NCI-H2081 (cell line): ENCODE results near the gene JPH3.

ENCODE experiments used
- DNase-seq, 2 experiments: peaks; one replicate each; lab custom pipeline; 2025; lab: John Stamatoyannopoulos, UW

Gene JPH3

DNA sequence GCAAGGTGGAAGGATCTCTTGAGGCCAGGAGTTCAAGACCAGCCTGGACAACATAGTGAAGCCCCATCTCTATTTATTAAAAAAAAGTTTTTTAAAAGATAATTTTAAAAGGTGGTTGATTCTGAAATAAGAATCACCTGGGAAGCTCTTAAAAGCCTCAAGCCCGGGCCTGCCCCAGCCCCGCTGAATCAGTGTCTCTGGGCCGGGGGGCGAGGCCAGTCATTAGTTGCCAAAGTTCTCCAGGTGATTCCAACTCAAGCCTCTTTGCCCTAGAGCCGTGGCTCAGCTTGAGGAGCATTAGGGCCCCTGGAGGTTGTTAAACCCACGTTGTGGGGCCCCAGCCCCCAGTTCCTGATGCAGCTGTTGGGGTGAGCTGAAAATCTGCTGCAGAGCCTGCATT lies 24.6 kb downstream of the JPH3 start:
- DNase-seq = no peak

DNA sequence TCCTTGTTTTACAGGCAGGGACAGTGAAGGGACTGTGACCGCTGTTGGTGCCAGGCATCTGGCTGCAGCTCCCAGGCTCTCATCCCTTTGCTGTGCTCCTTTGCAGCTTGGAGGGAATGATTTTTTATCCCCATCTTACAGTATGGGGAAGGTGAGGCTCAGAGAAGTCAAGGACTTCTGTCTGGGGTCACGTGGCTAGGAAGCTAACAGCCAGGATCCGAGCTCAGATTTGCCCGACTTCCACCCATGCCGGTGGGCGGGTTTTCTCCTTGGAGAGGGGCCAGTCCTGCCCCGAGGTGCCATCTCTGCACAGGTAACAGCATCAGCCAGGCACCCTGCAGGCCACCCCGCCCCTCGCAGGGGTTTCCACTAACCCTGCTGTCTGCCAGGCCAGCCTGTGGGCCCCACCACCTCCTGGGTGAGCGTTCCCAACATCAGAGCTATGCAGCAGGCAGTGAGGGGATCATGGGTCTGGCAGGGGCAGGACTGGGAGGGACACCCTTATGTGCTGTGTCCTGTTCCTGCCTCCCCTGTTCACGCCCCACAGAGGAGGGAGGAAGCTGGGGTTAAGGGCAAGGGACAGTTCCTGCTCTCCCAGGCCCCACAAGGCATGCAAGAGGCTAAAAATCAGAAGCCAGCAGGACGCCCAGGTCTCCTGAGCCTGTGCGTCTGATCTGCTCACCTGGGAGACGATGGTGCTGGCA lies 25.4 kb downstream of the JPH3 start:
- DNase-seq = no peak

GRCh38 chr16:87628246-87628923 lies 26.1 kb downstream of the JPH3 start:
- DNase-seq = no peak

GRCh38 chr16:87628940-87629339 lies 26.6 kb downstream of the JPH3 start:
- DNase-seq = no peak

- no peak for DNase-seq
These were observed 28.8 kb downstream of the JPH3 start for GRCh38 chr16:87631067-87631466.

GRCh38 chr16:87634411-87634810 lies 32.1 kb downstream of the JPH3 start:
- DNase-seq = no peak

DNA sequence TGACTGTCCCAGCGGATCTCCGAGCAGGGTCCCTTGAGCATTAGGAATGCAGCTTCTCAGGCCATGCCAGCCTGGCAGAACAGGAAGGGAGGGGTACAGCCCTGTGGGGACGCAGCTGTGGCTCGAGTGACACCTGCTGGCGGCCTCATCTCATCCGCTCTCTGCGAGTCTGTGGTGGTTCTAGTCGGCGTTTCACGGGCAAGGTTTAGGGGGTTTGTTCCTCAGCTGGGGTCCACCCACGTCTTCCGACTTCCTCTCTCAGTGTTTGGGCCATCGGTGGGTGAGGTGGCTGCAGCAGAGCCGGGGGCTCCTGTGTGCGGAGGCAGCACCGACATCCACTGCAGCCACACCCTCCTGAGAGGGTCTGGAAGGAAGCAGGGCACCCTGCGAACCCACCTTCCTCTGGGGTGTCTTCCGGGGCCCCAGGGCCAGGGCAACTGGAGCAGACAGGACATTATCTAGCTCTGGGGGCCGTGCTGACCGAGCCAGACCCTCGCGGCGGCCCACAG lies 33.3 kb downstream of the JPH3 start:
- peak; percentile 45 to 50 for DNase-seq

DNA sequence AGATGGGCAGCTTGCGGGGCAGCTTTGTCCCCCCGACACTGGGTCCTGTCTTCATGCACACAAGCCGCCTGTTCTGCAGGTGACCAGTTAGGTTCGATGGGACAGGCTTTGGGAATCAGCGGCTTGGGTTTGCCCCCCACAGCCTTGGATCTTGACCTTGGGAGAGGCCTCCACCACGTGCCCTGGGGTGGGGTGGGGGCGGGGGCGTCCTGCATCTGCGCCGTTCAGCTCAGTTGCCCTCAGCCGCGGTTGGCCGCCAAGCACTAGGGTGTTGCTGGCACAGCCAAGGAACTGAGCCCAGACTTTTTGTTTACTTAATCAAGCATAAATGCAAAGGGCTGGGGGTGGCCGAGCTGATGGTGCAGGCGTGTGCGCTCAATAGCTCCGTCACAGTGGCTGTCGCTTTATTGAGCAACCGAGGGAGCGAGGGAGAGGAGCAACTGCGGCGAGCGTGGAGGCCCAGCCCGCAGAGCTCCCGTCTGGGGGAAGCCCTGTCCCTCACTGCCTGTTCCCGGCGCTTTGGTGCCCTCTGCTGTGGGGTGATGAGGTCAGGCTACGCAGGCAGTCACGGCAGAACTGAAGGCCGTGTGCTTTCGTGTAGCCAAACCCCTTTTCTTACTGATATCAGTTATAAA lies 33.9 kb downstream of the JPH3 start:
- DNase-seq = peak; percentile 56

GRCh38 chr16:87636741-87637140 lies 34.4 kb downstream of the JPH3 start:
- DNase-seq = no peak

- no peak for DNase-seq
These were observed 35.0 kb downstream of the JPH3 start for GRCh38 chr16:87637357-87637756.

DNA sequence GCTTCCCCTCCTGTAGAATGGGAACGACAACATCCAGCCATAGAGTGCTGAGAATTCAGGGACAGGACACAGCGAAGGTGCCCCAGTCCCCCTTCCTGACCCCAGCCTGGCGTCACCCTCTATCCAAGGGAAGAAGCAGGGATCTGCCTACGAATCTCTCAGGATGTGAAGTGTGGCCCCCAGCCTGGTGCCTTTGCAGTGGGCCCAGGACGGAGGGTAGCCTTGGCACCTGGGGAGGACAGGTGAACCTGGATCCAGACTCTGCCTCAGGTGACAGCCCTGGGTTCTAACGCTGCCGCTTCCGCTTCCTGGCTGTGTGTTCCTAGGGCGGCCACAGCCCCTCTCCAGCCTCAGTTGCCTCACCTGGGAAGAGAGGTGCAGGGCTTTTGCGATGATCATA lies 36.4 kb downstream of the JPH3 start:
- no peak for DNase-seq

- no peak for DNase-seq
These were observed 39.4 kb downstream of the JPH3 start for GRCh38 chr16:87641721-87642120.

- DNase-seq = no peak
These were observed 40.2 kb downstream of the JPH3 start for GRCh38 chr16:87642491-87642890.

GRCh38 chr16:87644186-87644585 lies 41.9 kb downstream of the JPH3 start:
- no peak for DNase-seq

GRCh38 chr16:87644596-87644995 lies 42.3 kb downstream of the JPH3 start:
- DNase-seq = no peak

- no peak for DNase-seq
These were observed 43.5 kb downstream of the JPH3 start for GRCh38 chr16:87645802-87646201.

DNA sequence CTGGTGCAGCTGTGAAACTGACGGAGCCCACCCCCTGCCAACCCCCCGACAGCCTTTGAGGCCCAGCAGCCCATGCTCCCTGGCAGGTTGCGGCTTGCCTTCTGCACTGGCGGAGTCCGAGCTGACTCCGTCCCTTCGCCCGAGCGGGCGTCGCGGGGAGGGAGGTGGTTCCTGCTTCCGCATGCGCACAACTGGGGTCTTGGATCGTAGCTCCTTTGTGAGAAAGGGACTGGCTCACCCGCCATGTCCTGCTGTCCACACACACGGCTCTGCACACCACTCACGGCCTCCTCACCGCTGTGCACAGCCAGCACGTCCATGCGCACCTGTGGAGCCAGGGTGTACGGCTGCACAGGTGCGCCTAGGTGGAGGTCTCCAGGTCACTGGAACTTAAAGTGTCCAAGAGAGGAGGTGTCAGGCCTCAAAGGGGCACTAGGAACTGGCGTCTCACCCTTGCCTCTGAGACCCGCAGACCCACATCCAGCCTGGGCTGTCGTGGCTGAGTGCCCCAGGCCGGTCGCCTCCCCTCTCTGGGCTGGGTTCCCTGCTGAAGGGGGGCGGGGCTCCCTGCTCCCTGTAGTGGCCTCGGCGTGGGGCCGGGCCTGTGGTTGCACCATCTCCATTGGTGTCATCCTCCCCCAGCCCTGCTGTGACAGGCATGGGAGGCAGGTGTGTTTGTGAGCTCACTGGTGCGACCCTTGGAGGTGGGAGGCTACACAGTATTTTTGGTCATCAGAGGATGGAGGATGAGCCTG lies 45.3 kb downstream of the JPH3 start:
- no peak for DNase-seq

DNA sequence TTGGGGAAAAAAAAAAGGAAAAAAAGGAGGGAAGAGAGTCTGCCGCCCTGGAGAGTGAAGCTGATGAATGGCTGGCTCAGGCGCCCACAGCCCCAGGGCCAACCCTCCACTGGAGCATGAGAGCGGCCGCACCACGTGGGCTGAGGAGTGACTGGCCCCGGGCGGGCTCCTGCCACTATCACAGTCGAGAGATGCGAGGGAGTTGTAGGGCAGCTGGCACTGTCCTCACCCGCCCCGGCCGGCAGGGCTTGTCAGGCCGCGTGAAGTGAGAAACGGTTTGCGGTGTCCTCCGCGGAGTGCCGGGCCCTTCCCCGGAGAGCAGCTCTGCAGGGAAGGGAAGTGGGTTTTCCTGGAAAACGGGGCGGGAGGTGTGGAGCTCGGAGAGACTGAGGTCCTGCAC lies 45.9 kb downstream of the JPH3 start:
- DNase-seq = no peak

DNA sequence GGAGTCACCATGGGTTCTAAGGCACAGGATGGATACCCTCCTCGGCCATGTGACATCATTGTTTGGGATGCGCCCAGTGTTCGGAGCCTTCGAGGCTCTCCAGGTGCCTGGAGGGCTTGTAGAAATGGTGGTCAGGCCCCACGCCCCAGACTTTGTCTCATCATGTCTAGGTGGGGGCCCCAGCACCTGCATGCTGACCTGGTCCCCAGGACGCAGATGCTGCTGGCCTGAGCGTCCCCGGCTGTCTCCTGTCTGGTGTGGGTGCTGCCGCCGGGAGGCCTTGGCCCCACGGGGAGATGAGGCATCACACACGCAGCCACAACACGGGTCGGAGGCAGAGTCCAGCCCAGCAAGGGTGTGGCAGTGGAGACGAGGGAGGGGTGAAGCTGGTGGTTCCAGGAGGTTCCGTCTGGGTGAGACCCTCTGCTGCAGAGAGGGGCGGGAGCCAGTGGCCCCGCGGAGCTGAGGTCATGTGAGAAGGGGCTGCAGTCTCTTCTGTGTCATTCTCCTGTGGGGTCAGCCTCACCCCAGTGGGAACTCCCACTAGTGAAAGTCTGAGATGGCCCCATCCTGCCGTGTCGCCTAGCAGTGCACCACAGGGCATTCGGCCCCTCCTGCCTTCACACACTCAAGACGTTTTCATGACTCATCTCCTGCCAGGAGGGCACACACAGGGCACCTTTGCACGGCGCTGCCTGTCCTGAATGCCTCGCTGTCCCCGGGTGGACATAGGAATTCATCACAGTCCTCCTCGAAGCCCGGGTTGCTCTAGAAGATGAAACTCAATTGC lies 46.6 kb downstream of the JPH3 start:
- no peak for DNase-seq

DNA sequence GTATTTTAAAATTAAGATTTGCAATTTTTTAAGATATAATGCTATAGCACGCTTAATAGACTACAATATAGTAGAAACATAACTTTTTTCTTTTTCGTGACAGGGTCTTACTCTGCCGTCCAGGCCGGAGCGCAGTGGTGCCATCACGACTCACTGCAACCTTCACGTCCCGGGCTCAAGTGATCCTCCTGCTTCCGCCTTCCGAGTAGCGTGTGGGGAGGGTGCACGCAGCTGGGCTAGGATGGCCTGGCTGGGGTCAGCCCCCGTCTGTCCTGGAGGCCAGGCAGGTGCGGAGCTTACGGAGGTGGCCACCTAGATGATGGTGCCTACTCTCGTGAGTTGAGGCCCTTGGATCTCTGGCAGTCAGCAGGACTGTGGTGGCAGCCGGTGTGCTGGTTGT lies 50.1 kb downstream of the JPH3 start:
- no peak for DNase-seq

- DNase-seq = no peak
These were observed 50.5 kb downstream of the JPH3 start for GRCh38 chr16:87652799-87653198.

GRCh38 chr16:87653234-87653633 lies 50.9 kb downstream of the JPH3 start:
- no peak for DNase-seq
